NCI-H446 treated with DMSO at 0.1 percent for 48 hours (cell line): ENCODE data around the gene PLXND1.

Experiments
- DNase-seq: peaks from one replicate; lab custom pipeline; 2025; lab: John Stamatoyannopoulos, UW

Gene PLXND1

DNA sequence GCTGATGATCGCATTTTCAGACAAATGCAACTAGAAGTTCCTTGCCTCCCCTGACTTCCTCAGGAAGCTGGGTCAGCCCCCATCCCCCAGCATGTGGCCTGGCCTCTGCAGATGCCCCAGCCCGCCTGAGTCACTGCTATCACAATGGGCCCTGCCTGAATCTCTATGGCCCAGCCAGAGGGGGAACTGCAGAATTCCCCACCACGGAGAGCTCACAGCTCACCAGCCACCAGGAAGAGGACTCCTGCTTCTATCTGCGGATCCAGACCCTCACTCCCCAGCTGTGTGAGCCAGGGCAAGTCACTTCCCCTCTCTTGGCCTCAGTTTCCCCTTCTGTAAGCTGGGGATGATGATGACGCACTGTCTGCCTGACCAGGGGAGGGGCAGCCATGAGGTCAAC, 6.9 kb downstream of the PLXND1 start:
- DNase-seq, result no peak

DNA sequence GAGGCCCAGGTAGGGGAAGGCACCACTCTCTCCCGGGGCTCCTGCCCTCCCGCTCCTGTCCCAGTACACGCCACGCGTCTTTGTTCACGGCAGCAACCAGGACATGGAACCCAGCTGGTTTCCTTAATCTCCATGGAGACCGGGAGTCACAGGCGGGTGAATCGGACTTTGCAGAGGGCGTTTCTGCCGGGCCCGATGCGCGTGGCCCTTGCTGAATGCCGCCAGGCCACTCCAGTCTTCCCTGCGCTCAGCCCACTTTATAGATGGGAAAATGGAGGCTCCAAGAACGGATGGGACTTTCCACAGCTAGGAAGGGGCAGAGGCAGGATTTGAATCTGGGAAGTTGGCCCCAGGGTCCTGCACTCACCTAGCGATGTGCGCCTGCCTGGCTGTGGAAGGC, 7.4 kb downstream of the PLXND1 start:
- no peak for DNase-seq

DNA sequence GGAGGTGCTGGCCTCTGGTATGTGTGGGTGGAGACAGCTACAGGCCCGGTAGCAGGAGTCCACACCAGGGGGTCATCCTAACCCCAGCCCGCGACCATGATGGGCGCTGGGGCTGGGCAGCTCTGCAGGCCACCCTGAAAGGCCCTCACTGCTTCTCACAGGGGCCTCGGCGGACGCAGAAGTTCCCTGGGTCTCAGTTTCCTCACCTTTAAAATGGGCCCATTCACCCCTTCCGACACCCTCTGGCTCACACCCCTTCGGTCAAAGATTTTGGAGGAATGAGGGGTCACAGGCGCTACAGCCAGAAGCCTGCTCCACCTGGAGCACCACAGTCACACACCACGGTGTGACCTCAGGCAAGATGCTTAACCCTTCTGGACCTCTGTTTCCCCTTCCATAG, 8.0 kb downstream of the PLXND1 start:
- no peak for DNase-seq

DNA sequence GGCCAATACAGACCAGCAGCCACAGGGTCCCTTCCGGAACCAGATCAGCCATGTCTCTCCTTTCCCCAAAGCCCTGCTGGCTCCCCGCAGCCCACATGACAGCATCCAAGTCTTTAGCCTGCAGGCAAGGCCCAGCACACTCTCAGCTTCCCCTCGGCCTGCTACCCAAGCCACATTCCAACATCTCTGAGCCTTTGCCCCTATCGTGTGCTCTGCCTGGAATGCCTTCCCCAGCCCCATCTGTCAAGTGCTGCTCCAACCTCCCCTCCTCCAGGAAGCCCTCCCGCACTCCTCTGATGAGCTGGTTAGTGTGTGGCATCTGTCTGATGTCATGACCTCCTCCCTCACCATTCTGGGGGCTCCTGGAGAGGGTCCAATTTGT, 8.5 kb downstream of the PLXND1 start:
- no peak for DNase-seq

DNA sequence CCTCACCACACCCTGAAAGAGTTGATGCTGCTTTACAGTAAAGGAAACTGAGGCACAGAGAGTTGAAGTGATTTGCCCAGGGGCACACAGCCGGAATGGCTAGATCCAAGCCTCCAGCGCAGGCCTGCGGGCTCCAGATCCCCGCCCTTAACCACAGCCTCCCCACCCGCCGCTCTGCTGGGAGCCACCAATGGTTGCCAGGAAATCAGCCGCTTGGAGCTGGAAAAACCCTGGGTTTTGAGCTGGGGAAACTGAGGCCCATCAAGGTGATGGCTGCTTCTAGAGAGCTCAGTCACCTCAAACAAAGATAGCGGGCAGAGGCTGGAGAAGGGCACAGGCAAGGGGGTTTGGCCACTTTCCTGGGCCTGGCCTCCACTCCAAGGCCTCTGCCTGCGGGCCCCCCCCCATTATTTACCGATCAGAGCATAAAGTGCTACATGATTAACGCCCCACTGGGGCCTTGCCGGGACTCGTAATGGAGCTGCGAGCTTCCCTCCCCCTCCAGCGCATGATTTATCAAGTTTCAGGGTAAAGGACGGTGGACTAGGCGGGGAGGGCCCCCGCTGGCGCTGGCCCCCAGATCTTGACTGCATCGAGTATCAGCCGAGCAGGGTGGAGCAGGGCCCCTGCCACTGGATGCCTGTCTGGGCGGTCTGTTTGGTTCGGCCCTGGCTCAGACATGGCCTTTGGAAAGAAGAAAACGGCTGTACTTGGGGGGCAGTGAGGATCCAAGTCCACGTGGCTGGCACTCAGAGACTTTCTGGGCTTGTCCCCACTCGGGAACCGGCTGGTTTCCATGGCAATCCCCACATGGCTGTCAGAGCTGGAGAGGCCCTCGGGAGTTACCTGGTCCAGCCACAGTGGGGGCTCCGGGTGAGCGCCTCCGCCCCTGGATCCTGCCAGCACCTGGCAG, 9.1 kb downstream of the PLXND1 start:
- DNase-seq, result no peak

DNA sequence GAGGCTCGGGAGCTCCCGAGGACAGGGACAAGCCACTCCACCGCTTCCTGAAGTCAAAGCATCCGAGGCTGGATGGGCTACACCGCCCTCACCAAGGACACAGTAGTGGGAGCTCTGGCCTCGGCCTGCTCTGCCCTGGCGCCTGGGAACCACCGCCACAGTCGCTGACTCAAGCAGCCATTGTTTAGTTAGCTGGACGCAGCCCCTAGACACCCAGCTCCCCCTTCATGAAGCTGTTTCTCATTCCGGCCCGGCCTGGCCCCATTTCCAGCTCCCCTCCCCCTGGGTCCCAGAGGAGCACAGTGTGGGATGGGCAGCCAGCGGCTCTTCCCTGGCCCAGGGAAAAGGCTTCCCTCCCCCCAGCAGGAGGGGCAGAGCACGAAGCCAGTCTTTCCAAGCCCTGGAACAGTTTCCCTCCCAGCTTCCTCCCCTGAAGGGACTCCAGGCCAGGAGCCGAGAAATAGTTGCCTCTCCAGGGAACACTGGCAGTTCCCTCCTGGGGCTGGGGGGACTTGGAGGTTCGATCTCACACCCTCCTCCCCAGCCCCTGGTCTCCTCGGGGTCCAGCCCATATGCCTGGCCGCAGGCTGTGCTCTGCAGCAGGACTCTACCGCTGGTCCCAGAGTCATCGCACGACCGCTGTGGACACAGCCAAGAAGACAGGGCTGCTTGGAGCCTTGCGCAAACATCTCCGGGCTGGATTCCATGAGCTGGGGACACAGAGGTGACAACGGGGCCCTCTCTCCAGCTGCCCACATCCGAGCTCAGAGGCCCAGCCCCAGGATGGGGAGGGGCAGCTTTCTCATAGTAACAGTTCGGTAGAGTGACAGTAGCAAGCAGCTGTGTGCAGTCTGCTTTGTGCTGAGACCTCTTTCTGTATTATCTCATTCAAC, 10.0 kb downstream of the PLXND1 start:
- DNase-seq, result no peak

DNA sequence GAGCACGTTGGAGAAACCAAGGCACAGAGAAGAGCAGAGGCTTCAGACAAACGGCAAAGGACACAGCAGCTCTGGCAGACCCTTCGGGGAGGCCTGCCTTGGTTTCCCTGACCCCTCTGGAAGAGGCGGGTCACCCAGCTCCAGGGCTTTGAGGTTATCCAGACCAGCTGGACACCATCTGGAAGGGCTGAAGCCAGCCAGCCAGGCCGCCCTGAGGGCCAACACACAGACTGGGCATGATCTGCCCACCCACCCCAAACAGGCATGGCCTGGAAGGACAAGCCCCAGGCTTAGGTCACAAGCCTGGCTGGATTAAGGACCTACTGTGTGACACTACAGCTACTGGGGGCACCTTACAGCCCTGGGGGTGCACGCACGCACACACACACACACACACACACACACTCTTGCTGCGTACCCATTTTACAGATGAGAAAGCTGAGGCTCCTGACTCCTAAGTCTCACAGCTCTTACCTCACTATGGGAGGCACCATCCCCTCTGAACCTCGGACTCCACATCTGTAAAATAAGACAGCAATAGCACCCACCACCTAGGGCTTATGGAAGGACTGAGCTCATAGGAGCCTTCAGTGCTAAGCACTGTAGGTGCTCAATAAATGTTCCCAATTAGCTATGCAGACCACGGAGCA, 10.8 kb downstream of the PLXND1 start:
- no peak for DNase-seq

DNA sequence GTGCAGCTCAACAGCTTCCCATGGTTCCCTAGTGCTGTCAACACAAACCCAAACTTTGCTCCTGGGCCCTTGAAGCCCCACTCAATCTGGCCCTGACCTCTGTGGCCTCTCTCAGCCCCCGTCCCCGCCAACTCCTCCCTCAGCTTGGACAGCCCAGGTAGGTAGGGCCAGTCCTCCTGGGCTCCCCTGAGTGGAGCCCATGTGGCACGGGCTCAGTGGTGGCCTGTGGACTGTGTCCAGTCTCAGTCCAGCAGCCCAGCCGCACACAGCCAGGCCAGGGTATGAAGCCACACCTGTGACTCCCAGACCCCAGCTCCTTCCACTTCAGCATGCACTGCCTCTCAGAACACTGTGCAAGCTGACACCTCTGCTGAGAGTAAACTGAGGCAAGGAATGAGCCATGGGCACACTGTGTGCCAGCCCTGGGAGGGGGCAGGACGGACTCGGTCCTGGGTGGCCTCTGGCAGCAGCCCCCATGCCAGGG, 11.5 kb downstream of the PLXND1 start:
- DNase-seq, result no peak

DNA sequence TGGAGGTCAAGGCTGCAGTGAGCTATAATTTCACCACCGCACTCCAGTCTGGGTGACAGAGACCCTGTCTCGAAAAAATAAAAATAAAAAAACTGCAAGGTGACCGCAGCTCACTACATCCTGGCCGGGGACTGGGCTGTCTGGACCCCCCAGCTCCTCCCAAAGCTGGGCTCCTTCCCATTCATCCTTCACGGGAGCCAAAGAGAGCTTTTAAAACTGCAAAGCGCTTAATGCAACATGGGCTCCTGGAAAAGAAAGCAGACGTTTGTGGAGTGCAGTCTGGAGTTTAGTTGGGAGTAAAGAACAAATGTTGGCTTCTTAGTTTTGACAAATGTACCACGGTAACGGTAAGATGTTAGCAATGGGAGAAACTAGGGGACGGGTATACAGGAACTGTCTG, 12.1 kb downstream of the PLXND1 start:
- DNase-seq, result no peak

DNA sequence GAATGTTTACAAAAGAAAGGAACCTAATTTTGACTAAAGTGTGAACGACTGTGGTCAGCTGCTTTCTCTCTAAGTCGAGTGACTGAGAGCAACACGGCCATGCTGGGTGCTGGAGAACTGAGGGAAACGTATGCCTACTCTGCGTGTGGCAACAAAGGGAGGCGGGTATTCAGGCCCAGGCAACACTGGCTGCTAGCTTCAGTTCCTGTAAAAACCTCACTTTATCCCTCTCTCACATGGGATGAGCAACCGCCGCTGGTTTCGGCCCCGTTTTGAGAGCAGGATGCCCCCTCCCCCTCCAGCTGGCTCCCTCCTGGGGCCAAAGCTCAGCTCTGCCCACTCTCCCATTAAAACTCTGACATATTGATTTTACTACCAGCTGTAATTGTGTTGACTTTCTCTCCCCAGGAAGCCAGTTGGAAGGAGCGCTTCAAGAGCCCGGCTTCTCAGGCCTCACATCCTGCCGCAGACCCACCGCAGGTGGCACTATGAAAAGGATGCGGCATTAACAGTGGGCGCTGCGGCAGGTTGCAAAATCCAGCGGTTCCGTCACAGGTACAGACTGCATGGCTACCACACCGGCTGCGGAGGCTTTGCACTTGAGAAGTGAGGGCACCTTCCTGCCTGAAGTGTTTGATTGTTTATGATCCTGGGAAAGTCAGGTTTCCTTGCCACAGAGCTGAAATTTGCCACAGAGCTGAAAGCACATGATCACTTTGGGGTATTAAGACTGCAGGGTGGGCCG, 12.7 kb downstream of the PLXND1 start:
- DNase-seq, result no peak

DNA sequence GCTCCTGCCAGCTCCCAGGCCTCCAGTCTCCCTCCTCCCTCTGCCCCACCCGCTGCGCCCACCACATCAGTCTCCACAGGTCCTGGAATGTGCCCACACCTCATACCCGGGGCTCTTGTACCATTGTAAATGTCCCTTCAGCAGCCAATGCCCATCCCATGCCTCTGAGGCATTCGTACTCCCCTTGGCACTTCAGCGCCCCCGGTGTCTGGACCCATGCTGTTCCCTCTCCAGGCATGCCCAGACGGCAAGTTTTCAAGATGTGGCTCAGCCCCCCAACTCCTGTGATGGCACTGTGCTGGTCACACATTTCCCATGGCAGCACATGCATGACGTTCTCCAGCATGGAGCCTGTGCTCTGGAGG, 13.3 kb downstream of the PLXND1 start:
- no peak for DNase-seq

DNA sequence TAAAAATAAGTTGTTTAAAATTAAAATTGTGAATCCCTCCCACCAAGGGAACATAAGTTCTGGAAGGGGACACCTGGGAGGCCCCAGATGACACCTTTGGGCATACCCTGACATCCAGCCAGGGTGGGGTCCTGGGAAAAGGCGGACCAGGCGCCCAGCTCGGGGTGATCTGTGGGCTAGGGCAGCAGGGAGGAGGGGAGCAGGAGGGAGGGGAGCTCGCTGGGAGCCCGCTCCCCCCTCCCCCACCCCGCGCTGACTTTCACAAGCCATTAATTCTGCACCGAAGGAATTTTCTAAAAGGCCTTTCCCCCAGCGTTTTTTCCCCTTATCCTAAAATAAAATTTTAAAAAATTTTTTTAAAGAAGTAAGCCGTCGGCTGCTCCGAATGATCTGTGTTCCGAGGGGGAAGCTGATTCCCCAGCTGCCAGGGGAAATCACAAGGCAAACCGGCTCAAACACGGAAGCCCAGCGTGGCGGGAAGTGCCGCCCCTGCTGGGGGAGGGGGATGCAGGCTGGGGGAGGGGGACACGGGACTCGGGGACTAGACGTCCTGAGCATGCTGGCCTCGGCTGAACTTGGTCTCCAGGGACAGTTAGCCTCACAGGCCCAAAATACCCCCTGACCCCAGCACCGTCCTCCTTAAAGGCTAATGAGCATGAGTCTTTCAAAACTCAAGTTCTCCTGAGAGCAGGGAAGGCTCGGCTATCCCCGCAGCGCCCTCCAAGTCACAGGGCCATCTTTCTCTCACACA, 13.9 kb downstream of the PLXND1 start:
- no peak for DNase-seq

DNA sequence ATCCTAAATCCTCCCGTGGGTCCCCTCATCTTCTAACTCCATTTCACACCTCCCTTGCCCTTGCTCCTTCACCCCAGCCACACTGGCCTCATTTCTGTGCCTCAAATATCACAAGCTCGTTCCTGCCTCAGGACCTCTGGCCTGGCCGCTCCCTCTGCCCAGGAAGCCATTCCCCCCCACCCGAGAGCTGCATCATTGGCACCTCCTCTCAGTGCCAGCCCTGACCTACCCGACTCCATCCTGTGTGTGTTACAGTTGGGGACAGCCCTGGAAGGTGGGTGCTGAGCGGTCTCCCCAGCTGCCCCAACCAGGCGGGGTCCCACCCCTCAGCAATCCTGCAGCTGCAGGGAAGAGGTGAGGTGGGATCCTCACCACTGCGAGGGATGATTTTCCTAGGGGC, 14.5 kb downstream of the PLXND1 start:
- no peak for DNase-seq

DNA sequence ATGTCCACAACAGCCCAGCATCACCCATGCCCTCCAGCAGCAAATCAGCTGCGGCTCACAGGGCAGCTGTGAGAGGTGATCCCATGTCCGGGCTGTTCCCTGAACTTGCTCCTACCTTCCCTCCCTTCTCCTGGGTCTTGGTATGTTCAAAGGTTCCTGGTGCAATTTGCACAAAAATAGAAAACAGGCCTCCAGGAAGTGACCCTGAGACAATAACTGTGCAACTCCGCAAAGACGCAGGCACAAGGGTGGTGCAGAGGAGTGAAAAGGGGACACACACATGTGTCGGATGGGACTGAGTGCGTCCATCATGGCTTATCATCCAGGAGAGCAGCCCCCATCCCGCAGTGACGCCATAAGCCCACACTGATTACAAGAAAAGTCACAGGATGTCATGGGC, 16.3 kb downstream of the PLXND1 start:
- DNase-seq, result no peak

DNA sequence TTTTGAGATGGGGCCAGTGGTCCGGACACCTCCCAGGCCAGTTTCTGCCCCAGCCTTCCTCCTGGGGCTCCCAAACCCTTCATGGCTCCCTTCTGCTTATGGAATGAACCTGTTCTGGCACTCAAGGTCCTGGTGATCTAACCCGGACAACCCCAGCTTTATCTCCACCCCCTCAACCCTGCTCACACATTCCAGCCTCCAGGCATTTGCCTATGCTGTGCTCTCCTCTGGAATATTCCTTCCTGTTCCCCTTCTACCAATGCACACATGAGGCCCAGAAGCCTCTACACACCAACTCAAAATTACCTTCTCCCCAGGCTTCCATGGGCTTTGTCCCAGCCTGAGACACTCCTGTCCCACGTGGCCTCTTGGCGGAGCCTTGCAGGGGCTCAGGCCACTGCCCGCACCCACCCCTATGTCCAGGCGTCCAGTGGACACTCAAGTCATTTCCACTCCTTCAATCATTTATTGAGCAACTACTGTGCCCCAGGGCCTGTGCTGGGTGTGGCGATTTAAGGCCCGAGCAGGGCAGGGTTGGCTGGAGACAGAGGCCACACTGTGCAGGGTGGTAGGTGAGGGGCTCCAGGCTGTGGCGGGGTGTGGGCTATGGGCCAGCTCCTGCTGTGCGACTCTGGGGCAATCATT, 18.8 kb downstream of the PLXND1 start:
- DNase-seq, result no peak

DNA sequence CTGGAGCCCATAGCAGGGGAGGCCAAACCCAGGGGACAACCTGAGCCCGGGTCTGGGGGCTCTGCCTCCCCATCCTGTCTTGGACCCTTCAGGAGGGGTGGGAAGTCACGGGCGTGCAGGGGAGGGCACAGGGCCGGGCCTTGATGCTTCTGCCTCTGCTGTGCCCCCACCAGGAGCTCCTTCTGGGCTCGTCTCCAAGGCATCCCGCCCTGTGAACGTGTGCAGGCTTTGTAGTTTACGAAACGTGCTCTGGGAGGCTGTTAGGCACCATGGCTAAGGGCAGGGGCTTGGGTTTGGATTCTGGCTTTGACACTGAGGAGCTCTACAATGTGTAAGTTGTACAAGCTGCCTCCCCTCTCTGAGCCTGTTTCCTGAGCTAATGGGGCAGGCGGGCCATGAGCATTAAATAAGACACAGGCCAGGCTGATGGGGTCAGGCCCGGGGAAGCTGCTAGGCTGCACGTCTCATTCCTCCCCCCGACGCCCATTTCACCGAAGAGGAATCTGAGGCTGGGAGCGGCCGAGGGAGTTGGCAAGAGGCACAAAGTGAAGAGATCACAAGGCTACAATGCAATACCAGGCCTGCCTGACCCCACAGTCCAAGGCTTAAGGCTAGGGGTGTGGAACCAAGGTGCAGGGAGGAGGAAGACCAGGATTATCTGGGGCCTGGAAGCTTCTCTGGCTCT, 19.6 kb downstream of the PLXND1 start:
- no peak for DNase-seq

DNA sequence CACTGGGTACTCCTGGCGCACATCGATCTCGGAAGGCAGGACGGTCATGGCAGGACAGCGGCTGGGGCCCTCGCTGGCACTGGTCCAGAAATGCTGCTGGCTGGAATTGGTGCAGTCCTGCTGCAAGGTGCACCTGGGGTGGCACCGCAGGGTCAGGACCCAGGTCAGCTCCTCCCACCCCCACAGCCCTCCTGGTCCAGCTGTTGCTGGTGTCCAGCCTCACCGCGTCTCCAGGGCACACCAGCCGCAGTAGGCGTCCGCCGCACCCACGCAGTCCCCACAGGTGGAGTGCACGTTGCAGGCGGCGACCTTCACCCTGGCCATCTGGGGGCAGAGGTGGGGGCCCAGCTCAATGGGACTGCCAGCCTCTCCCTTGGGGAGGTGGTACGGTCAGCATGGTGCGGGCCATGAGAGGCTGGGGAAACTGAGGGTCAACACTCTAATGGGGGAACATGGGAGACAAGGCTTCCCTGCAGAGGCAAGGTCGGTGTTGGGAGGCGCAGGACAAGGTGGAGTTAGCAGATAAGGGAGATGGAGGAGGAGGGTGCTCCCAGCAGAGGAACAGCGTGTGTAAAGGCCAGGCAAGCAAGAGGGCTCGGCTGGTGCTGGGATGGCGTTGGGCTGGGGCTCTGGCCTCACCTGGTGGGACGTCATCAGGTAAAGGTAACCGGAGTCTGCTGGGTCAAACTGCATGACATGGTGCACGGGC, 20.4 kb downstream of the PLXND1 start:
- no peak for DNase-seq

DNA sequence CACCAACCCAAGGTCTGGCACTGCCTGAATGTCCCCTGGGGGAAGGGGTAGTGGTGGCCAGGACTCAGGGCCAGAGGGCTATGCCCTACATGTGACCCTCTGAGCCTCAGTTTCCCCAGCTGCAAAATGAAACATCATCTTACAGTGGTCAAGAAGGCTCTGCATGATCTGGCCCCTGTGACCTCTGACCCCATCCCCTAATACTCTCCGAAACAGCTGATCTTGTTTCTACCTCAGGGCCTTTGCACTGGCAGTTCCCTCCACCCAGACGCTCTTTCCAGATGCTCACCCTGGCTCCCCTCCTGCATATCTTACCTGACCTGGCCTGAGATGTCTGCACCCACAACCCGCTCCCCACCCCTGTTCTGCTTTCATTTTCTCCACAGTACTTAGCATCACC, 21.8 kb downstream of the PLXND1 start:
- no peak for DNase-seq

DNA sequence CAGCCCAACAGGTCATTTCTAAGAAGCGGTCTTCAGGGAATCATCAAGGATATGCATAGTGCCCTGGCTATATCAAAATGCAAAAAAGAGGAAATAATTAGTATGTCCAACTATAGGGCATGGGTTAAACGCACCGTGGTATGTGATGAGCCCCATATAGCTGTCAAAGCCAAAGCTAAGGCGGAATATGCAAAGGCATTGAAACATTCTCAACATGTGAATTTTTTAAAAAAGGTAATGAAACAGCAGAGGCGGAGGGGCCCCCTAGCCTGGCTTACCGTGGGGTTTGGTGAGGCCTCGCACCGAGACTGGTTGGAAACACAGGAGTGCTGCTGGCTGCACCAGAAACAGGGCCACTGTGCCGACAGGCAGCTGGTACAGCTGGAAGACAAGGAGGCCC, 23.2 kb downstream of the PLXND1 start:
- no peak for DNase-seq
